ENCODE measurements around the gene NCLN. TPM values are rescaled to one million over a fixed set of nuclear protein-coding genes. Genes with fewer than 3 reads are reported as not detected.

Gene NCLN
- total RNA-seq, 1 donor from 2014 or later: 61.1 TPM

GRCh38 chr19:3178377-3178972, 7.3 kb upstream of the NCLN start, which contains the start of gene S1PR4:
S1PR4 (plus strand) TSS chr19:3178769; CDS start chr19:3178793, 24 bp downstream.
- CTCF ChIA-PET: no interaction called here
- Mint-ChIP-seq H3K9me3 (no peaks in the 10 kb centered on the region), H3K27ac (peak within 1 kb of the TSS; percentile 95), H3K4me3 (peak within 1 kb of the TSS; percentile 92), H3K4me1 (peaks cover 58% of the 10 kb centered on the region), H3K36me3 (ENCODE audit: low read depth) (peaks cover 18% of the 10 kb centered on the region), H3K27me3 (no peaks in the 10 kb centered on the region)
- intact Hi-C loops (cut with micrococcal nuclease): loop anchor here (2.0 to 5.0 kb wide), 3 partner anchors 24 to 201 kb away; partner anchors contain the start of genes TLE5 and TLE6
- DNase-seq (no peak), ATAC-seq (ENCODE audit: low read depth) (peak; percentile 61)
- TF ChIP-seq CTCF (IDR thresholded peaks at IDR 0.05): no peak
- POLR2A ChIA-PET: interaction anchor here (0.8 to 1.7 kb wide), 5 partner anchors 10 to 923 kb away, joined by 3 to 22 read pairs (median 4); partner anchors contain the start of gene GADD45B

GRCh38 chr19:3178973-3179738, 6.6 kb upstream of the NCLN start:
- POLR2A ChIA-PET: interaction anchor here (0.7 to 1.7 kb wide), 11 partner anchors 8 to 924 kb away, joined by 3 to 22 read pairs (median 4); partner anchors contain the start of genes DOHH and GADD45B
- ATAC-seq (ENCODE audit: low read depth): peak; percentile 4
- Mint-ChIP-seq H3K27ac (peak overlapping the region; percentile 95), H3K4me3 (peak overlapping the region; percentile 92), H3K36me3 (ENCODE audit: low read depth) (peaks cover 22% of the 10 kb centered on the region), H3K9me3 (no peaks in the 10 kb centered on the region), H3K4me1 (peaks cover 65% of the 10 kb centered on the region), H3K27me3 (no peaks in the 10 kb centered on the region)
- DNase-seq: peak; percentile 65
- TF ChIP-seq CTCF (IDR thresholded peaks at IDR 0.05): no peak
- intact Hi-C loops (cut with micrococcal nuclease): loop anchor here (2.0 to 5.0 kb wide), 3 partner anchors 24 to 202 kb away; partner anchors contain the start of genes TLE5 and TLE6
- CTCF ChIA-PET: interaction anchor here (0.5 kb wide), 1 partner anchor 469 kb away, joined by 4 read pairs; no protein-coding TSS in a partner anchor

- Mint-ChIP-seq H3K36me3 (ENCODE audit: low read depth) (peaks cover 25% of the 10 kb centered on the region), H3K27me3 (no peaks in the 10 kb centered on the region), H3K4me1 (peaks cover 71% of the 10 kb centered on the region), H3K27ac (peak overlapping the region; percentile 95), H3K4me3 (peak overlapping the region; percentile 92), H3K9me3 (no peaks in the 10 kb centered on the region)
- intact Hi-C loops (cut with micrococcal nuclease): loop anchor here (2.0 to 10.0 kb wide), 5 partner anchors 25 to 1095 kb away; partner anchors contain the start of genes HMG20B, TLE5 and TLE6
- POLR2A ChIA-PET: interaction anchor here (0.7 to 1.7 kb wide), 7 partner anchors 9 to 704 kb away, joined by 3 to 10 read pairs (median 4); partner anchors contain the start of genes DOHH and GADD45B
- CTCF ChIA-PET: interaction anchor here (0.5 kb wide), 1 partner anchor 469 kb away, joined by 4 read pairs; no protein-coding TSS in a partner anchor
- peak; percentile 8 for ATAC-seq (ENCODE audit: low read depth)
- TF ChIP-seq CTCF (IDR thresholded peaks at IDR 0.05): no peak
- DNase-seq: peak; percentile 50
Measured at GRCh38 chr19:3179739-3180293, 5.9 kb upstream of the NCLN start.

GRCh38 chr19:3183721-3184641, 1.7 kb upstream of the NCLN start:
- Mint-ChIP-seq H3K4me3 (peak overlapping the region; percentile 36), H3K27me3 (no peaks in the 10 kb centered on the region), H3K4me1 (peaks cover 83% of the 10 kb centered on the region), H3K9me3 (no peaks in the 10 kb centered on the region), H3K36me3 (ENCODE audit: low read depth) (peaks cover 35% of the 10 kb centered on the region), H3K27ac (peak overlapping the region; percentile 95)
- ChIA-PET CTCF (interaction anchor here (1.1 kb wide), 1 partner anchor 27 kb away, joined by 3 read pairs; no protein-coding TSS in a partner anchor), POLR2A (interaction anchor here (0.5 to 3.5 kb wide), 2 partner anchors 233 to 920 kb away, joined by 7 to 25 read pairs; no protein-coding TSS in a partner anchor)
- intact Hi-C loops (cut with micrococcal nuclease): loop anchor here (2.0 to 10.0 kb wide), 3 partner anchors 51 to 1099 kb away; partner anchors contain the start of gene HMG20B
- DNase-seq (no peak), ATAC-seq (ENCODE audit: low read depth) (no peak)
- TF ChIP-seq CTCF (IDR thresholded peaks at IDR 0.05): no peak
